ENCODE measurements around the gene IMMP2L.
"Not testable (repeated sequence)": the region's sequence is repeated elsewhere in the genome, so short reads cannot be mapped to it uniquely, and the experiment has no call there.

The IMMP2L gene

DNA sequence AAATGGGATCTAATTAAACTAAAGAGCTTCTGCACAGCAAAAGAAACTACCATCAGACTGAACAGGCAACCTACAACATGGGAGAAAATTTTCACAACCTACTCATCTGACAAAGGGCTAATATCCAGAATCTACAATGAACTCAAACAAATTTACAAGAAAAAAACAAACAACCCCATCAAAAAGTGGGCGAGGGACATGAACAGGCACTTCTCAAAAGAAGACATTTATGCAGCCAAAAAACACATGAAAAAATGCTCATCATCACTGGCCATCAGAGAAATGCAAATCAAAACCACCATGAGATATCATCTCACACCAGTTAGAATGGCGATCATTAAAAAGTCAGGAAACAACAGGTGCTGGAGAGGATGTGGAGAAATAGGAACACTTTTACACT lies 111.6 kb downstream of the IMMP2L start:
- not testable (repeated sequence) for FAIRE-seq

- FAIRE-seq, result not testable (repeated sequence)
Observed at GRCh38 chr7:111447502-111447901, 114.8 kb downstream of the IMMP2L start.

- FAIRE-seq, result no peak
Observed at GRCh38 chr7:111439977-111440376, 122.3 kb downstream of the IMMP2L start.

DNA sequence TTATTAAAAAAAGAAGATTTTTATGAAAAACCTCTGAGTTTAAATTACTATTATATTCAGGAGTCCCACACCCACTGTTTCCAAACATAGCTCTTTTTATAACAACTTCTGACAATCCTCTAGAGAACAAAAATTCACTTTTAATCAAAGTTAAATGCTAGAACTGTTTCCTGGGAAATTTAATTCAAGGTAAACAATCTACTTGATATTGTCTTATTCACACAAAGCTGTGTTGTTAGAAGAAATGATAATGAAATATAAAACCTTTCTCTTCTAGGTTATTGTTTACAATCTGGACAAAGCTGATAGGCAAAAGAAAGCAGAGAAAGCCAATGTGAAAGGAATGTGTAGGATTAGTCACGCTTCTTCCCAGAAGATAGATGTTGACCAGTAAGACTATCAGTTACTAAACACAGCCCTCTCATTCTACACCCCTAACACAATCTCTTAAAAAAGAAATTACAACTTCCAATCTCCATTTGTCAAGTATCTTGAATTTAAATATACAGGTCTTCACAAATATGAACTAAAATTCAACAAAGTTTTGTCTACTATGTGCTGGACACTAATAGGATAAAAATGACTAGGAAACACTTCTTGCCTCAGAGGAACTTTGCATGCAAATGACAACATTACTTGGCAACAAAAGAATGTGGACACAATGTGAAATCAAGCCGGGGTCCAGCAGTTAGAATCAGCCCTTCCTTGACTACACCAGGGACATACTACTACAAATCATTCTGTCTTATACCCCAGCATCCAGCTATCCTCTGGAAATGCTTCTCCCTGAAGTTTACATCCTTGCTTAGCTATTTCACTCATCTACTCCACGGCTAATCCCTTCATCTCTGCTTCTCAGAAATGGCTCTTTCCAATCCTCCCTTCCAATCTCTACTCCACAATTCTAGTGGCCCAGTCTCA lies 123.7 kb downstream of the IMMP2L start:
- no peak for FAIRE-seq

DNA sequence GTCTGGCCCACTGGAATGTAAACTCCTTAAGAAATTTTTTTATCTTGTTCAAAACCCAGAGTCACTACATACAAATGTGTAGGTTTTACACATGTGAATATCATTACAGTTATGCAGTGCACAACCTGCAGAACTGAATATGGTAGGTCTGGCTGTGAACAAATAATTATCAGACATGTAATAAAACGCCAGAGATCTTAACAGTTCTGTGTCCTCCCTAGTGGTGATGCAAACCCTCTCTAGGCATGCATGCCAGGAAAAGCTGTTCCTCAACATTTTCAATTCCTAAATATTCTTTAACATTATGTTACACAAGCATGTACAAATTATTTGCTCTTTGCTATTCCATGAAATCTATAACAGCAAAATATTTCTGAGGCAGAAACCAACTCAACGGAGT lies 124.6 kb downstream of the IMMP2L start:
- FAIRE-seq, result no peak

GRCh38 chr7:111436608-111437007 lies 125.7 kb downstream of the IMMP2L start:
- FAIRE-seq, result no peak

- FAIRE-seq, result no peak
Observed at GRCh38 chr7:111433426-111433825, 128.9 kb downstream of the IMMP2L start.

- FAIRE-seq, result no peak
Observed at GRCh38 chr7:111429781-111430180, 132.5 kb downstream of the IMMP2L start.

DNA sequence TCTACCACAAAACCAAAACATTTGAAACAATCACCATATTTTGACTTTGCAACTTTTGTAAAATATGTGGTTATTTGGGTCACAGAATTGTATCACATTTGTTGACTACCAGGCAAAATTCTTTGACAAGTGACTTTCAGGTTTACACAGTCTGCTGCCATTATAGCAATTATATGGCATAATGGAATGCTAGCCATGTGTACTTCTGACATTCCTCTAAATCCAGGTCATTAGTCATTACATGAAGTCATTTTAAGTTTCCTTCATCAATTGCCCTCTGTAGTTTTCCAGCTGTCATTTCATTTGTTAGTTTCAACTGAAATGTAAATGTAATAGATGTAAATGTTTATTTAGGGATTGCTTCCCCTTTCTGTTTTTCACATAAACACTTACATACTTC lies 137.5 kb downstream of the IMMP2L start:
- no peak for FAIRE-seq

GRCh38 chr7:111414374-111414773 lies 147.9 kb downstream of the IMMP2L start:
- no peak for FAIRE-seq

- FAIRE-seq, result no peak
Observed at GRCh38 chr7:111413739-111414138, 148.6 kb downstream of the IMMP2L start.

DNA sequence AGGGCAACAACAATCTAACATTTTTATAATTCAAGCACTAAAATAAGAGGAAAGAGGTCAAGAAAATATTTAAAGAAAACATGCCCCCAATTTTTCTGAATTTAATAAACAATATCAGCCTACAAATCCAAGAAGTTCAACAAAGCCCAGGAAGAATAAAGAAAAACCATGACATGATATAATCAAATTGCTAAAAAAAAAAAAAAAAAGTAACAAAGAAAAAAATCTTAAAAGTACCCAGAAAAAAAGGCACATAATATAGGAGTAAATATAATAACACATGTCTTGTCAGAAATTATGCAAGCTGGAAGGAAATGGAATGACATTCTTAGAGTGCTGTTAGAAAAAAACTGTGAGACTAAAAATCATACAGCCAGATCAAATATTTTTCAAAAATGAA lies 151.4 kb downstream of the IMMP2L start:
- peak; percentile 5 for FAIRE-seq

DNA sequence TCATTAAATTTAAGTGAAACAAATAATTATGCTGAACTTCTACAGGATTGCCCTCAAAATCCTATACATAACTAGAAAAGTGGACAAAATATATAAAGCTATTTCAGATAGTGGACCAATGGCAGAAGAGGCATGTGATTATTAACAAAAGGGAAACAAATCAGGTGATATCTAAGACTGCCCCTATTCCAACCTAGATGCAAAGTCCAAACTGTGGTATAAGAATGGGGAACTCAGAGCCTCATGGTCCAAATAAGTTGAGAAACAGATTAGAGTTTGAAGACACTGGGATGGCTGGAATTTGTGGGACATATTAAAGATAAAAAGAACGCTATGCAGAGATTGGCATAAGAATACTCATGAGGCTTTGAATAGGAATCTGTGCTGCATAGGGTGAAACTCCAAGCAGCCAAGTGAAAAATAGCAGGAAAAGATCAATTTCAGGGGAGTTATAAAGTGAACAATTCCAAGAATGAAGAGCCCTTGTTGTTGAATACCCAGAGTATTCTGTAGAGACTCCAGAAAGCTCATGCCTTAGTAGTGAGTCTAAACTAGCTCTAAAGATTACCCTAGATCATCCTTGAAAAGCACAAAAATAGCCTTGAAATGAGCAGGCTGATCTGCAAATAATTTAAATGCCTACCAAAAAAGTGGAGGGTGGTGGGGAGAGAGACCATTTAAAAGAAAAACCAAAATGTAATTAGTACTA lies 152.4 kb downstream of the IMMP2L start:
- no peak for FAIRE-seq

DNA sequence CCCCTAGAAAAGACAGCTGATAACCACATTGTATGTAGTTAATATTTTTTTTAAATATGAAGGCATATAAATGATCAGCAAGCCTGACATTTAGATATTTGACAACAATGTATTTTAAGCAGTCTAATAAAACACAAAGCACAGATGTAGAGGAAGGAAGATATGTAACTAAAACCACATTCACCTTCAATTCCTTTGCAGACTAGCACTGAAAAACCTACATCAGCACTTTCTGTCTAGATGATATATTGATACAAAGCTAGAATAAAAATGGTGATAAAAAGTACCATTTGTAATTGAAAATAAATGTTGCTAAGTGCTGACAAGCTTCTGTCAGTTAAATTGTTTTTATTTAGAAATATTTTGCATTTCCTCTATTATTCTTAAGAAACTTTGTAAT lies 153.6 kb downstream of the IMMP2L start:
- FAIRE-seq, result no peak

GRCh38 chr7:111407258-111407657 lies 155.0 kb downstream of the IMMP2L start:
- FAIRE-seq, result no peak

- no peak for FAIRE-seq
Observed at GRCh38 chr7:111405621-111406020, 156.7 kb downstream of the IMMP2L start.

- FAIRE-seq, result no peak
Observed at GRCh38 chr7:111401516-111401915, 160.8 kb downstream of the IMMP2L start.

DNA sequence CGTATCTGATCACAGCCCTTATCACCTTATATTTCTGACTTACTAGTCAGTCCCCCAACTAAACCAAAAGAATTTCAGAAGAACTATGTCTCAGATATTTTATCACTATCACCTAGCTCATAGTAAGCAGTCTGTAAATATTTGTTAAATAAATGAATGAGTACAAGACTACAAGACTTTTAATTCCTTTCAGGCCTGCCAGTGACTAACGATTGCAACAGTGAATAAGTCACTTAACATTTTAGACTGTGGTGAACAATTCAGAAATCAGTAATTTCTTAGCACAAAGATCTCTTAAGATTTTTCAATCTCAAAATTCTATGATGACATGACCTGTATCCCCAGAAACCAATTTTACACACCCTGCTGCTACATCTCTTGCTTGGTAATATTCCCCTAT lies 162.2 kb downstream of the IMMP2L start:
- no peak for FAIRE-seq

DNA sequence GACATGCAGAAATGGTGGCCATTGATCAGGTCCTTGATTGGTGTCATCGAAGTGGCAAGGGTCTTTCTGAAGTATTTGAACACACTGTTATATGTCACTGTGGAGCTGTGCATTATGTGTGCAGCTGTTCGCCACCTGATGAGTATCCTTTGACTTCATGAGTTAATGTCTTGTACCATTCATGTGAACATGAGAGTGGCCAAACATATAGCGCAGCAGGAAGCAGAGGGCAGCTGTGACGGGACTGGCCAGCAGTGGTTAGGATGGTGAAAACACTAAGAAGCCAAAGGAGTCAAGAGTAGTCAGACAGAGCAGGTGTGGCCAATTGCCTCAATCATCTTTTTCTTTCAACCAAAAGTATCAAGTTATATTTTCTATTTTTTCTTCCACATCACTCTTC lies 167.4 kb downstream of the IMMP2L start:
- no peak for FAIRE-seq

DNA sequence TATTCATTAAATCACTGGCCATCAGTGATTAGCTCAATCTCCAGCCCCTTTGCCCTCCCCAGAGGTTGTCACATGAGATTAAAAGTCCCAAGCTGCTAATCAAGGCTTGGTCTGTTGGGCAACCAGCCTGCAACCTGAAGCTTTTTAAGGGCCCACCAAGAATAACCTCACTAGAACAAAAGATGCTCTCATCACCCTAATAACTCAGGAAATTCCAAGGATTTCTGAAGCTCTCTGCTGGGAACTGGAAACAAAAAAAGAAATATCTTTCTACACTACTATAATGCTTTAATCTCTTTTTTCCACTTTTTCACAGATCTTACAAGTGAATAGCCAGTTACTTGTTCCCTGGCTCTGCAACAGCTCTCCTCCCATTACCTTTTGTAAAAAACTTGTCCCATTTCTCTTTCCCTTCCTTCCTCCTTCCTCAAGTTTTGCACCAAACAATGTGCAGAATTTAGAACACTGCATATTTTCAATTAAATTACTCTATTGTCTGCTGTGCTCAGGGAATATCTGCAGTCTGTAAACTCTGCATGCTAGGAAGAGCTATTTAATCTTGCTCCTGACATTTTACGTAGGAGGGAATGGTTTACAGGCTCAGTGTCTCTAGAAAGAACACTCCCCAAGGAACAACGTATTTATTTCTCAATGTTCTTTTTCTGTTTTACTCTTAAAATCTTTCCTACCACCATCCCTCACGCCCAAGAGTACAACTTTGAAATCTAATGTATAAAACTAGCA lies 169.1 kb downstream of the IMMP2L start:
- FAIRE-seq, result no peak

DNA sequence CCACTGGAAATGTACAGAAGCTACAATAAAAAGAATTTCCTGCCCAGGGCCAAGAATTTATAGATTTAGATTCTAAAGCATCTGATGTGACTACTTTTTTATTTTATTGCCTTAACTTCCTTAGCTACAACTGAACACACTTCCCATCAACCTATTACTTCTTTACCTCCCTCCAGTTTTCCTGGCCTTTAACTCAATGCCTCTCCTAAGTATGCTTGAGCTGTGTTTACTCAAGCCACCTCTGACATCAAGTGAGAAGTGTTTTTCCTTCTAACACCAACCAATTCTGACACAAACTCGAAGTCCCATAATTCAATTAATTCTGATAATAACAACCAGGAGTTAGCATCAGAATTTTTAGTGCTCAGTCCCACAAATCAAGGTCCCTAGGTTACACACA lies 170.0 kb downstream of the IMMP2L start:
- no peak for FAIRE-seq

- no peak for FAIRE-seq
Observed at GRCh38 chr7:111390000-111390399, 172.3 kb downstream of the IMMP2L start.

DNA sequence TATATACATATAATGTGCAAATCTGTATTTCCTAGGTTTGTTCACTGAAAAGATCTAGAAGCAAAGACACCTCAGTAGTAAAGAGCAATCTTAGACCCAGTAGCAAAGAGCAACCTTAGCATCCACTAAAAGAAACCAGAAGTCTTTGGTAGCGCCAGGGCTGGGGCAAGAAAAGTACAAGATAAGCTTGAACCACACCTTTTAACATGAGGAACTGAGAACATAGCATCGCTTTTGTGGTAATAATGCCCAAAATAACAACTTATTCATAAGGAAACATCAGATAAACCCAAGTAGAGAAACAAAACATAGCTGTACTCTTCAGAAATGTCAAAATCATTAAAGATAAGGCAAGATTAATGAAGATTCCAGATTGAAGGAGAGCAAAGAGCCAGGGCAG lies 173.4 kb downstream of the IMMP2L start:
- FAIRE-seq, result no peak

GRCh38 chr7:111388016-111388415 lies 174.3 kb downstream of the IMMP2L start:
- FAIRE-seq, result no peak

Measured in TTC549 (cell line).